ENCODE results near the gene RALGPS2. TPM values are rescaled to one million over a fixed set of nuclear protein-coding genes. Genes with fewer than 3 reads are reported as not detected.

Gene RALGPS2
- total and polyA plus RNA-seq, 2 donors (not counting 1 experiment from before 2014, with no cell fraction given) = 59.6 to 251 TPM

- peaks cover 59% of the 10 kb centered on the region for H3K4me1 Mint-ChIP-seq
- POLR2A ChIA-PET = no interaction called here
- Histone ChIP-seq H3K79me2 (ENCODE audit: control insufficient read depth, insufficient read depth, low read length) (peaks cover 47% of the 10 kb centered on the region), H4K20me1 (ENCODE audit: control insufficient read depth, insufficient read depth, low read length, poor library complexity, severe bottlenecking) (peaks cover 39% of the 10 kb centered on the region), H3K27ac (ENCODE audit: low read length in 2 of 2) (peak overlapping the region in 1 of 2 donors; percentile 70), H3K9me3 (ENCODE audit: control extremely low read depth in 1 of 3, control insufficient read depth in 2 of 3, insufficient read depth in 1 of 3, low read length in 2 of 3) (peaks cover 4 to 5% (median 4%) of the 10 kb centered on the region in 3 donors), H3K4me3 (ENCODE audit: control extremely low read depth in 1 of 5, extremely low read depth in 1 of 5, insufficient read depth in 1 of 5, low read depth in 2 of 5, low read length in 4 of 5) (no peak overlapping the region), H3K27me3 (replicated peaks in 1 of 4; ENCODE audit: control extremely low read depth in 1 of 4, control insufficient read depth in 3 of 4, insufficient read depth in 4 of 4, low read length in 3 of 4) (no peaks in the 10 kb centered on the region), H3K4me2 (replicated peaks; ENCODE audit: low read depth, low read length, poor library complexity, severe bottlenecking) (no peak overlapping the region), H2AFZ (ENCODE audit: insufficient read depth, low read depth, low read length, poor library complexity, severe bottlenecking) (no peak overlapping the region), H3K36me3 (replicated peaks in 1 of 2; ENCODE audit: control extremely low read depth in 1 of 2, control insufficient read depth in 1 of 2, extremely low read depth in 1 of 2, insufficient read depth in 2 of 2, low read length in 1 of 2) (peaks cover 35 to 96% of the 10 kb centered on the region in 2 experiments), H3K4me1 (ENCODE audit: control insufficient read depth in 2 of 2, insufficient read depth in 2 of 2, low read length in 2 of 2) (peaks cover 4 to 9% of the 10 kb centered on the region in 2 donors), H3K9ac (ENCODE audit: low read length) (no peak overlapping the region)
- no peaks in the 10 kb centered on the region for H3K27me3 Mint-ChIP-seq
- ATAC-seq (ENCODE audit: low read depth) = no peak
- TF ChIP-seq, protein P1, sequence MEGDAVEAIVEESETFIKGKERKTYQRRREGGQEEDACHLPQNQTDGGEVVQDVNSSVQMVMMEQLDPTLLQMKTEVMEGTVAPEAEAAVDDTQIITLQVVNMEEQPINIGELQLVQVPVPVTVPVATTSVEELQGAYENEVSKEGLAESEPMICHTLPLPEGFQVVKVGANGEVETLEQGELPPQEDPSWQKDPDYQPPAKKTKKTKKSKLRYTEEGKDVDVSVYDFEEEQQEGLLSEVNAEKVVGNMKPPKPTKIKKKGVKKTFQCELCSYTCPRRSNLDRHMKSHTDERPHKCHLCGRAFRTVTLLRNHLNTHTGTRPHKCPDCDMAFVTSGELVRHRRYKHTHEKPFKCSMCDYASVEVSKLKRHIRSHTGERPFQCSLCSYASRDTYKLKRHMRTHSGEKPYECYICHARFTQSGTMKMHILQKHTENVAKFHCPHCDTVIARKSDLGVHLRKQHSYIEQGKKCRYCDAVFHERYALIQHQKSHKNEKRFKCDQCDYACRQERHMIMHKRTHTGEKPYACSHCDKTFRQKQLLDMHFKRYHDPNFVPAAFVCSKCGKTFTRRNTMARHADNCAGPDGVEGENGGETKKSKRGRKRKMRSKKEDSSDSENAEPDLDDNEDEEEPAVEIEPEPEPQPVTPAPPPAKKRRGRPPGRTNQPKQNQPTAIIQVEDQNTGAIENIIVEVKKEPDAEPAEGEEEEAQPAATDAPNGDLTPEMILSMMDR (IDR thresholded peaks at IDR 0.05) = no peak
- no peak for TF ChIP-seq EZH2 (IDR thresholded peaks at IDR 0.05; ENCODE audit: borderline replicate concordance, insufficient read depth, low read depth, low read length, poor library complexity, severe bottlenecking)
- peak overlapping the region; percentile 95 for H3K27ac Mint-ChIP-seq
- H3K4me3 Mint-ChIP-seq = peak overlapping the region; percentile 66
- H3K9me3 Mint-ChIP-seq (ENCODE audit: insufficient read depth) = peaks cover 5% of the 10 kb centered on the region
- WGBS (ENCODE audit: insufficient coverage) = no CpG with 5 or more reads among the region's 1 CpG
- DNase-seq = no peak
- intact Hi-C loops (cut with micrococcal nuclease) = no loop called here
- CTCF ChIA-PET = no interaction called here
These were observed 185.0 kb downstream of the RALGPS2 start for GRCh38 chr1:178910023-178910422.

GRCh38 chr1:178912597-178912996 lies 187.6 kb downstream of the RALGPS2 start:
- peaks cover 32 to 94% of the 10 kb centered on the region in 2 experiments for H3K36me3 ChIP-seq (replicated peaks in 1 of 2; ENCODE audit: control extremely low read depth in 1 of 2, control insufficient read depth in 1 of 2, extremely low read depth in 1 of 2, insufficient read depth in 2 of 2, low read length in 1 of 2)
- H4K20me1 ChIP-seq (ENCODE audit: control insufficient read depth, insufficient read depth, low read length, poor library complexity, severe bottlenecking) = peaks cover 43% of the 10 kb centered on the region
- DNase-seq (no peak), ATAC-seq (ENCODE audit: low read depth) (no peak)
- ChIA-PET CTCF (no interaction called here), POLR2A (no interaction called here)
- intact Hi-C loops (cut with micrococcal nuclease) = no loop called here
- peak overlapping the region in 1 of 2 donors; percentile 70 for H3K27ac ChIP-seq (ENCODE audit: low read length in 2 of 2)
- Mint-ChIP-seq H3K4me1 (peaks cover 62% of the 10 kb centered on the region), H3K27me3 (no peaks in the 10 kb centered on the region), H3K4me3 (no peak overlapping the region), H3K9me3 (ENCODE audit: insufficient read depth) (peaks cover 5% of the 10 kb centered on the region), H3K27ac (peak overlapping the region; percentile 80)
- no peak overlapping the region for H3K4me3 ChIP-seq (ENCODE audit: control extremely low read depth in 1 of 5, extremely low read depth in 1 of 5, insufficient read depth in 1 of 5, low read depth in 2 of 5, low read length in 4 of 5)
- H3K9ac ChIP-seq (ENCODE audit: low read length) = no peak overlapping the region
- WGBS (ENCODE audit: insufficient coverage) = 100% methylated on average over 1 of the region's 2 CpGs
- TF ChIP-seq, protein P1 (IDR thresholded peaks at IDR 0.05) = no peak
- TF ChIP-seq EZH2 (IDR thresholded peaks at IDR 0.05; ENCODE audit: borderline replicate concordance, insufficient read depth, low read depth, low read length, poor library complexity, severe bottlenecking) = no peak
- peaks cover 35% of the 10 kb centered on the region for H3K79me2 ChIP-seq (ENCODE audit: control insufficient read depth, insufficient read depth, low read length)
- peaks cover 2 to 5% (median 4%) of the 10 kb centered on the region in 3 donors for H3K9me3 ChIP-seq (ENCODE audit: control extremely low read depth in 1 of 3, control insufficient read depth in 2 of 3, insufficient read depth in 1 of 3, low read length in 2 of 3)
- peaks cover 4 to 9% of the 10 kb centered on the region in 2 donors for H3K4me1 ChIP-seq (ENCODE audit: control insufficient read depth in 2 of 2, insufficient read depth in 2 of 2, low read length in 2 of 2)
- H3K4me2 ChIP-seq (replicated peaks; ENCODE audit: low read depth, low read length, poor library complexity, severe bottlenecking) = no peak overlapping the region
- no peaks in the 10 kb centered on the region for H3K27me3 ChIP-seq (replicated peaks in 1 of 4; ENCODE audit: control extremely low read depth in 1 of 4, control insufficient read depth in 3 of 4, insufficient read depth in 4 of 4, low read length in 3 of 4)
- H2AFZ ChIP-seq (ENCODE audit: insufficient read depth, low read depth, low read length, poor library complexity, severe bottlenecking) = no peak overlapping the region

Data from B cell (primary cell).